GM21528 (cell line): ENCODE results near the gene HNRNPR.

Experiments
- ATAC-seq: cut with Tn5 transposase; IDR thresholded peaks from one replicate; pipeline ENCODE4 v1.9.1; 2021; ENCODE audit warnings: mild to moderate bottlenecking, moderate library complexity; ENCODE audit not compliant: unreplicated experiment, low FRiP score

Gene HNRNPR

DNA sequence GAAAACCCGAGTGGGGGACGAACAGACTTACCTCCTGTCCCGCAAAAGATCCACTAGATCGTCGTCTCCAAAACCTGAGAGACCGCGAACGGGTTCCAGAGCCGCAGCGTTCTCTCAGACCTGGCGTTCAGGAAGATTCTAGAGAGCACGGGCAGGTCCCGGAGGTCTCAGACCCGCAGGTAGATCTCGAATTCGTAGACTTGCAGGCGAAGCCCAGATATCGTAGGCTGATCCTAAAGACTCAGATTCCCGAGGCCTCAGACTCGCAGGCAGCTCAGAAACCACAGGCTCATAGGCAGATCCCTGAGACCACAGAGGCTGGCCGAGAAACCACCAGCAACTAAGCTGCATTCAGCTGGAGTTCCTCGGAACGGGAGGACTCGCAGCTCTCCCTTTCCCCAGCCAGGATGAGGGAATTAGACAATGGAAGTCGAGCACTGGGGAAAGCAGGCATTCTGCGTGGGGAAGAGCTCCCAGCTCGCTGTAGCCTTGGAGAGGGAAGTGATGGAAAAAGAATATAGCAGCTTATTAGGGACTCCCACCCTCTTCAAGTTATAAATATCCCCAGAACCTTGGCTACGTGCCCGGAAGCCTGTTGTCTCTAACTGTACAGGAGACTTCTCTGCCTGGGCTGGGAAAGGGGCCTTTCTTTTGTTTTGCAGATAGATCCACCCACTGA lies 25.4 kb upstream of the HNRNPR start, which contains the start of gene ZNF436:
TSS of gene ZNF436 (minus strand) at position 502 of the 679 bp plus-strand sequence. CDS start 1,831 bp downstream, outside the sequence.
- no peak for ATAC-seq

DNA sequence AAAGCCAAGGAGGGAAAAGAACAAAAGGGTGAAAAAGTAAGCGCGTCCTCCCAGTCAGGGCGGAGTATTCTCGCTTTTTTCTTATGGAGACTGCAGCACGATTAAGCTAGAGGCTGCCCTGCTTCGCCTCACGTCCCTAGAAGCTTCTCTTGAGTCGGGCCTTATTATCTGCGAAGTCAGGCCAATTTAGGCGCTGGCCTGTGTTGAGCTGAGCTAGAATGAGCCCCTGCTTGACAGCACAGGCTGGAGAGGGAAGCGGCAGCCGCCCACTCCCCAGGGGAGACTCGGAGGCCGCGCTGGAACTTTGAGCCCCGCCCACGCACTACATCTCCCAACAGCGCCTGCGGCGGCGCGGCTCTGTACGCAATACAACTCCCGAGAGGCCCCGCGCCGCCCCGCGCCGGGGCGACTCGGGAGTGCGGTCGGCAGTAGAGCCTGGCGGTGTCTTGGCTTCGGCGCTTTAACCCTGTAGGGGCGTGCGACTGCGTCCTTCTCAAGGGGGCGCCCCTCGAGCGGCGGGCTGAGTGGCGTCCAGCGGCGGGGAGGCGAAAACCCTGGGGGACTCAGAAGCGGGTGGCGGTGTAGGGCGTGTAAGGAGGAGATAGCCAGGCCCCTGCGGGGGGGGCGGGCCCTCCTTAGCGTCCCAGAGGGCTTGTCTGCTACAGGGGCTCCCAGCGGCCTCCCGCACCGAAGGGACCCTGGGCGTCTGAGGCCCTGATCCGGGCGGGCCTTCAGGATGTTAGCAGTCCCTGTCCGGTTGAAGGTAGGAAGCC lies 24.7 kb upstream of the HNRNPR start:
- ATAC-seq = peak; percentile 72

DNA sequence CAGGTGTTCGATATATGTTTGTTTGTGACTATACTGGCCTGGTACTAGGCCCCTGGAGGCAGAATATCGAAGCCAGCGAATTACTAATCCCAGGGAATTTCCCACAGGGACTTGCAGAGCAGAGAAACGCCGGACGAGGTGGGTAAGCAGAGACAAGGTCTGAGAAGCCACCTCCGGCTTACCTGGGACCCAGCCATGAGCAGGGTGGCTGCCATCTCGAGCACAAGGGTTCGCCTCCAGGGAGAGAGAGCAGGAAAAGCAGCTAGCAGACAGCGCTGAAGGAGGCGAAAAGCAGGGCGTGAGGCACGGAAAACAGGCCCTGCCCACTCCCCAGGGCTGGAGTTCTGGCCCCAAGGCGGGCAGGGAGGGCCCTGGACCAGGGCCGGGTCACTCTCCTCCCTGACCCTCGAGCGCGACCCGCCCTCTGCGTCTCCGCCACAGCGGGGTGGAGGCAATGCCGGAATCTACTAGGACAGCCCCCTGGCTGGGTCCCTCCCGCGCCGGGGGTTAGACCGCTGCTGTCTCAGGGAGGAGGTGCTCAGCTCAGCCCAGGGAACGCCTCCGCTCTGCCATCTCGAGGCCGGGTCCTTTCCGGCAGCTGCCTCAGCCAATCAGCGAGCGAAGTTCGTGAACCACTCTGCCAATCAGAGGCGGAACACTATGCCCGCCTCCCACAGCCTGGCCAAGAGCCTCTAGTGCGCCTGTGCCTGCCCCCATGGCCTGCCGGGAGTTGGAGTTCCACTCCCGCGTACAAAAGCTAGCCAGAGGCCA lies 23.9 kb upstream of the HNRNPR start:
- ATAC-seq = peak; percentile 92

DNA sequence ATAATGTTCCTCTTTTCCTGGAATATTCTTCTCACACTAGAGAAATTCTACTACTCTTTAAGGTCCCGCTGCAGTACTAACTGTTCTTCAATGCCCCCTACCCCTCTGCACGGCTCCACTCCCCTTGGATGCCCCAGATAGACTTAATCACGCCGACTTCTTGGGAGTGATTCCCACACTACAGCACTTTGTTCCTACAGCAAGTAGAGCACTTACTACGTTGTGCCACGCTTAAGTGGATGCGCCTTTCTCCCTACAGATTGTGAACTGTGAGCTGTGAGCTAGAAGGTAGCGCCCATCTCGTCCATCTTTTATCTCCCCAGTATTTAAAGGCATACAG lies 23.3 kb upstream of the HNRNPR start:
- no peak for ATAC-seq

DNA sequence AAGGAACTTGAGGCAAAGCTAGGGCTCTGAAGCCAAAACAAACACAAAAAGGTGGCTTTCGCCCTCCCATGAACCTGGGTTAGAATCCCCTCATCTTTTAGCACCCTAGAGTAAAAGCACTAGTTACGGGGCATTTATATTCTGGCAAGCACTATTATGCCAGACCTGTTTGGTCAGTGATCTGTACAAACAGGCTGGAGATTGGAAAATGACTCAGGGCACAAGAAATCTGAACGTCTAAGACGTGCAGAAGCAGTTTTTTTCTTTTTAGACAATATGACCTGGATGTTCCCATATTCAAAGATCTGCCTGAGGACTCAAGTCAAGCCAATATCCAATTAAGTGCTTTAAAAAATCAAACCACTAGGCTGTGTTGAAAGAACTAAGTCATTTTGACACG lies 22.5 kb upstream of the HNRNPR start:
- no peak for ATAC-seq

DNA sequence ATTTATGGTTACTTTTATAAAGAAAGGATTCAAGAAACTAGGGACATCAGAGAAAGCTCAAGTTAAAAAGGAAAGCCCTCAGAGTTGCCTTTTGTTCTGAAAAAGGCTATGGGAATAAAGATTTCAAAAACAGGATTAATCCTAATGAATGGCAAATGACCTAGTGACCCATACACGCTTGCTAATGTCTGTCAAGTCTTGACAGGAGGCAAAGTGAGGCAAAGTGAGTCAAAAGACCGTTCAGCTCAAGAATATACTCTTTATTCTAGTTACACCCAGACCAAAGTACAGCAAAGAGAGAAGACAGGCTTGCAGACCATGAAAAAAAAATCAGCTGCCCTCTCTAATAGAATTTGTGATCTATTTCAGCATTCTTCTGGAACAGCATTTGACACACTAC lies 22.1 kb upstream of the HNRNPR start:
- ATAC-seq = no peak

DNA sequence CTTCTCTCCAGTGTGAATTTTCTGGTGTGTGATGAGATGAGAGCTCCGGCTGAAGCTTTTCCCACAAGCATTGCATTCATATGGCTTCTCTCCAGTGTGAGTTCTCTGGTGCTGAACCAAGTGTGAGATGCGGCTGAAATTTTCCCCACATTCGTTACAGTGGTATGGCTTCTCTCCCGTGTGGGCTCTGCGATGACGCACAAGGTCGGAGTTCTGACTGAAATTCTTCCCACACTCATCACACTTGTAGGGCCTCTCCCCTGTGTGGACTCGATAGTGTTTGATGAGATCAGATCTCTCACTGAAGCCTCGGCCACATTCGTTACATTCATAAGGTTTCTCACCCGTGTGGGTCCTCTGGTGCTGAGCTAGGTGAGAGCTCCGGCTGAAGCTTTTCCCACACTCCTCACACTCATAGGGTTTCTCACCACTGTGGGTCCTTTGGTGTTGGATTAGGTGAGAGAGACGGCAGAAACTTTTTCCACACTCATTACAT lies 18.2 kb upstream of the HNRNPR start:
- no peak for ATAC-seq

DNA sequence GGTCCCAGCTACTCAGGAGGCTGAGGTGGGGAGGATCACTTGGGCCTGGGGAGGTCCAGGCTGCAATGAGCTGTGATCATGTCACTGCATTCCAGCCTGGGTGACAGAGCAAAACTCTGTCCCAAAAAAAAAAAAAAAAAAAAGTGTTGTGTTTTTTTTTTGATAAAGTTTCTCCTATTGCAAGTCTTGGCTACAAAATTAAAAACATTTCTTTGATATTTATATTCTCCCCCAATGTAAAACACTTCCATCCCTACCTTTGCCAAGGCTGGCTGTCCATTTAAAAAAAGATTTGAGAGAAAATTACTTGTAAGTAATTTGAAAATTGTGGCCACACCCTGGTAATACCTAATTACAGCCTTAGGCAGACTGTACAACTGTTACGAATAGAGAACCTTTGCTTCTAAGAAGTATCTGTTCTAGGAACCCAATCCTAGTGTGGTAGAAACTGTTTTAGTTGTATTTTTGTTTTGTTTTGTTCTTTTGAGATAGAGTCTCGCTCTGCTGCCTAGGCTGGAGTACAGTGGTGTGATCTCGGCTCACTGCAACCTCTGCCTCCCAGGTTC lies 14.3 kb upstream of the HNRNPR start:
- ATAC-seq = no peak

DNA sequence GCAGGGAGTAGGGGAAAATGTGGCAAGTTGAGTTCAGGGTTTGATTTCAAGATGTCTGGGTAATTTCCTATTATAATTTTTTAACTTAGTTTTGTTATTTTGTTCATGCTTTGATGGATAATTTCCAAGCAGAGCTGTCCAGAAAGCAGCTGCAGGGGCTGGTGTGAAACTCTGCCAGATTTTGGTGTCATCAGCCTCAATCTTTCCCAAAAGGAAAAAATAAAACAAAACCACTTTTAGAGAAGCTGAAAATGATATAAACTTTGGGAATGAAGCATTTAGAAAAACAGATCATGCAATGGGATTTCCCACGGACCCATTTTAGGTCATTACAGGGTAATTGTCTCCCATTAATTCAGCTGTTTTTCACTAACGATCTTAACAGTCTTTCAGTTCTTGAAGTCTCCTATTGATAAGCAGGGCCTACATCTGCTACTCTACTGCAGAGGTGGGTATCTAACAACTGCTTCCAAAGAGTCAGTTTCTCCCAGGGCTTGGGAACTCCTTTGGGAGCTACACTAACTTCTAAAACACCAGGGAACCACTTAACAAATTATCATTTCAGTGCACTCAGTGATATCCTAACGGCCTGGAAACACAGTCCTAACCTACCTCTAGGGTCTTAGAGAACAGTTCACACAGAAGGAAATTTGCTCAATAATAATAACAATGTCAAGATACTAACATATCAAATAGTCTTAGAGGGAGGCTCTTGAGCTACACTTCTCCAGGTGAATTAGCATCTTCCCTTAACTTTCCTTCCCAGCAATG lies 13.2 kb upstream of the HNRNPR start:
- ATAC-seq = no peak

DNA sequence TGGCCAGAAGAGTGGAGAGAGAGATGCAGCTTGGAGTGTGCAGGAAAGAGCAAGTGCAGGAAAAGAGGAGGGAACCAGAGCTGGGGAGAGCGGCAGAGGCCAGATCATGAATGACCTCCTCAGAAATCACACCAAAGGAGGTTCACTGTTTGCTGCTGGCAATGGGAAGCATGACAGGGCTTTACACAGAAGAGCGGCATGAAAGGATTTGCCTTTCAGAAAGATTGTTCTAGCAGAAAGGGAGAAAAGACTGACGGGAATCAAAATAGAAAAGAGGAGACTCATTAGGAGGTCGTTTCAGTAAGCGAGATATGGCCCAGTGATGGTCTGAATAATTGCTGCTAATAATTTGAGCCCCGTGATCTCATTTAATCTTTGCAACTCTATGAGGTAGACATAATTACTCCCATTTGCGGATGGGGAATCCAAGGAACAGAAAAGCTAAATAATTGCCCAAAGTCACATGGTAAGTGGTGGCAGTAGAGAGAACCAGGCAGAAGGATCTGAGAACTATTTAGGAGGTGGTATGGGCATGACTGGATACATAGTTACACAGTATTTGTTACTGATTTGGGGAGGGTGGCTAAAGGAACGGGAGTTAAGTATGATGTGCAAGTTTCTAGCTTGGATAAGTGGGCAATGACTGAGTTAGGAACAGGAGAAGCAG lies 12.5 kb upstream of the HNRNPR start:
- no peak for ATAC-seq

DNA sequence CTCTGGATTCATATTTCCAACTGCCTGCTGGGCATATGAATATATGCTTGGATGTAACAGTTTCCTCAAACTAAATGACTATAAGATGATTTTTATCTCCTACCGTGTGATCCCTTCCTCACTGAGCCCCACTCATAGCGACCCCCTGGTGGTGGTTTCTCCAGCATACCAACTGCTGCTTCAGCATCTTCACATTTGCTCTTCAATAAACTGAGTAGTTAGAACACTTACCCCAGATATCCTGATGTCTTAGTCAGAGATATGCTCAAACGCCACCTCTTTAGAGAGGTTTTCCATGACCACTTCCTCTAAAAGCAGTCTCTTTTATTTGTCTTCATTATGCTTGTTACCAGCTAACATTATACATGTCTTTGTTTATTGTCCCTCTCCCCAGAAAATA lies 10.2 kb upstream of the HNRNPR start:
- no peak for ATAC-seq

DNA sequence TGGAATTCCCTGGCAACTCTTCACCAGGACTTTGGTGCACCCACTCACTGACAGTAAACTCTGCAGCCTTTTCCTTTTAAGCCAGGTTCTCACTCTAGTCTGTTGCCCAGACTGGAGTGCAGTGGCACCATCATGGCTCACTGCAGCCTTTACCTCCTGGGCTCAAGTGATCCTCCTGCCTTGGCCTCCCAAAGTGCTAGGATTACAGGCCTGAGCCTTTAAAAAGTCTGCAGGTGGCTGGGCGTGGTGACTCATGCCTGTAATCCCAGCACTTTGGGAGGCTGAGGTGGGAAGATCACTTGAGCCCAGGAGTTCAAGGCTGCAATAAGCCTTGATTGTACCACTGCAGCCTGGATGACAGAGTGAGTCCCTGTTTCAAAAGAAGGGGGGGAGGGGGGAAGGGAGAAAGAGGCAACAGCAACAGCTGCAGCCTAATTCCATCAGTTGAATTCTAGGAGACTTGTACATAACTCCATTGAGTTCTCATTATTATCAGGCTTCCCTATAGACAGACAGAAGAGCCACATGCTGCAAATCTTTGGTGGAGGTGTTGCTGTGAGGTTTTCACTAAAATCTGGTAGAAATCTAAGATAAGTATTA lies 8.1 kb upstream of the HNRNPR start:
- ATAC-seq = no peak

DNA sequence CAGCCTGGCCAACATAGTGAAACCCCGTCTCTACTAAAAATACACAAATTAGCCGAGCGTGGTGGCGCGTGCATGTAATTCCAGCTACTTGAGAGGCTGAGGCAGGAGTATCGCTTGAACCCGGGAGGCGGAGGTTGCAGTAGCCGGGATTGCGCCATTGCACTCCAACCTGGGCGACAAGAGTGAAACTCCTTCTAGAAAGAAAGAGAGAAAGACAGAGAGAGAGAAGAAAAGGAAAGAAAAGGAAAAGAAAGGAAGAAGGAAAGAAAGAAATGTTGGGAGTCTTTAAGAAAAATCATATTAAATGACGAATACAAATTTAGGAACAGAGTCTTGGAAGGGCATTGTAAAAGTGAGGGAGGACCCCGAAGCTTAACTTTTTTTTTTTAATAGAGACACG lies 1.8 kb upstream of the HNRNPR start:
- ATAC-seq = no peak

DNA sequence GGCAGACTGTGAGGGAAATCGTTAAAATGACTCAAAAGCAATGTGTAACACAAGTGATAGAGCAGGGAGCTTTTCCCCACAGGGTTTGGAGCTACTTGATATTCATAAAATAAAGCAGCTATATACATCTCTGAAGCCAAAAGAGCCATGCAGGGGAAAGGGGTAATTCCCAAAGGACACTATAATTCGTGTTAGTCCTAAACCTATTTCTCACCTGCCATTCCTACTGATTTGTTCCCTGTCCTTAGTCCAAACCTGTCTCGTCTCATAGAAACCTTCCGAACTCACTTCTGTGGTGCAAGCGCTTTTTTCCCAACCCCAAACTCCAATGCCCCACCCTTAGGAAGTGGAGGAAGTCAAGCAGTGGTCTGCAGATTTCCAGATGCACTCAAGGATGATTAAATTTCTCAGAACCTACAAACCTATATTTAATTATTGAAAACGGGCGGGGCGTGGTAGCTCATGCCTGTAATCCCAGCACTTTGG lies 946 bp upstream of the HNRNPR start:
- ATAC-seq = no peak

DNA sequence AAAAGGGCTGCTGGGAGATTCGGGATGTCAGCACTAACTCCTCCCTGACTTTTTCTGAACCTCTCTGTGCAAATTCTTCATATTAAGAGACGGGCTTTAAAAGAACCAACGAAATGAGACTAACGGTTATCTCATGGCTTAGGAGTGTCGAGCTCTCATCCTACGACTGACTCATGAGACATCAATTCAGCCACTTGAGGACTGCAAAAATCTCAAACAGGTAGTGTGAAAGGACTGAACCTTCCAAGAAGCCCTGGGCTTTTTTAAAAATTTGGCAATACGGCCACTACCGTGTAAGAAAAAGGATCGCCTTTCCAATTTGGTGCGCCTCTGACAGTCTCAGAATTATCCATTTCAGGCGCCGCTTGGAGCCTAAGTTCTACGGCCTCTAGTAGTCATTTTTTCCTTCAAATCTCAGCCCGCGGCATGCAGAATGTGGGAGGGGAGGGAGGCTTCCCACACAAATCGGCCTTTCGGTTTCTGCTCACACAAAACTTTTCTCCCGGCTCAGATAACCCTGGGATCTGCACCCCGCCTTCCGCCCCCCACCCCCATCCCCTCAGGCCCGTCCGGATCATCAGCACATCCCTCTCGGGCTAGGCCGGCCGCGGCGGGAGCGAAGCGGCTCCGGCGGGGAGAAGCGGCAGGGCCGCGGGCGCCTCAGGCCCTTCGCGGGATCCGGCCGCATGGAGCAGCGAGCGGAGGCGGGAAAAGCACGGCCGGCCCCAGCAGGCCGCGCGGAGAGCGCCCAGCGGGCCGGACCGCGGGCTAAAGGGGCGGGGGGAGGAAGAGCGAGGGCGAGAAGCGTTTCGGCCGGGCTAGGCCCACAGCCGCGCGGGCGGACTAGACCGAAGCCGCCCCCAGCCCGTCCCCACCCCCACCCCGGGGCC lies 618 bp downstream of the HNRNPR start:
- no peak for ATAC-seq

DNA sequence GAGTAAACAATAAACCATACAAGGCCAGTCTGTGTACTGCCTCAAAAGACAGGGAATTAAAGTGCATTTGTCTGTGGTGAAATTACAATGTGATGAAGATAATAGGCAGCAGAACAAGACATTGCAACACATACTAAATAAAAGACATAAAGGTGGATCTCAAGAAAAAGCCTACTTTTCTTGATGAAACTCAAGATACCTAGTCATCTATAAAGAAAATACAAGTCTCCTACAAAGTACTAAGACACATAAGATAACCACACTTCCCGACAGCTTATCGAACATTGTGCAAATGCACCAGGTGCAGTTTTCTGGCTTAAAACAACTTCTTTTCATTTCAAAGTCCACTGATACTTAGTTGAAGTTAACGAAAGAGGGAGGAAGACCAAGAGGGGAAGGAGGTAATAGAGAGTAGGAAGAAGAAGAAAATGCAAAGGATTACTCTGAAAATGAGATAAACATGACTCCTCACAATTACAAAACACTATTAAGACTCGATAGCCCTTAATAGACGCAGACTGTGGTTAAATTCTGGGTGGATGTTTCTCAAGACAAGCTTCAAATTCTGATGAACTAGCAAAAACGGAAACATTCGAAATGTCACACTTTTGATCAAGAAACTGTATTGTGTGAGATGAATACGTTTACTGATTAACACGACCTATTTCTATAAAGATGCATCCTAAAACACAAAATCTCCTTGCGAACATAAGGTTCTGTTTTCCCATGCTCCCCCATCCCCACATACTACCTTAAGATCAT lies 2.0 kb downstream of the HNRNPR start:
- no peak for ATAC-seq

DNA sequence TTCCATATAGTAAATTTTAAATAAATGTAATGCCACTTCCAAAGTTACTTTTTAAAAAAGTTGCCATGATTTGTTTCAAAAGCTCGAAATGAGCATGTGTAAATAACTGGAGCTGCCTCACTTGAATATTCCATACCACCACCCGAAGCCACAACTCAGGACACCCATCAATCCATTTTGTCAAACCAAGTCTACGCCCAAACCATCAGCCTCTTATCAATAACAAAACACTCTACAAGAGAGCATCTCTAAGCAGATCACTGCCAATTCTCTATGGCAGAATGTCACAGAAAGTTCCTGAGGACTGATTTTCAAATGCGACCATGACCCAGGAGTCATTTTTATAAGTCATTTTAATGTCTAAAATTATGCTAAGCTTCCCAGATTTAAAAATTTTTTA lies 4.5 kb downstream of the HNRNPR start:
- ATAC-seq = no peak
